Adipocyte (in vitro differentiated cells): ENCODE measurements around the gene OAF.
"Not testable (repeated sequence)": the region's sequence is repeated elsewhere in the genome, so short reads cannot be mapped to it uniquely, and the experiment has no call there.

Source experiments
- DNase-seq: peaks from one replicate; pipeline ENCODE4 v3.0.0-alpha.2; 2015; ENCODE audit warnings: low read depth
- H3K27me3 ChIP-seq: replicated peaks from 2 replicates; pipeline ENCODE4 v1.7.0; 2013; ENCODE audit warnings: mild to moderate bottlenecking, low read length, moderate library complexity; ENCODE audit not compliant: control insufficient read depth, insufficient read depth
- H3K36me3 ChIP-seq: 2 replicates; pipeline ENCODE4 v1.7.0; 2013; ENCODE audit warnings: low read length, mild to moderate bottlenecking, moderate library complexity; ENCODE audit not compliant: control insufficient read depth, insufficient read depth, severe bottlenecking
- H3K4me1 ChIP-seq: 2 replicates; pipeline ENCODE4 v1.7.0; 2013; ENCODE audit warnings: mild to moderate bottlenecking, low read length, moderate library complexity; ENCODE audit not compliant: control insufficient read depth, insufficient read depth
- H3K4me3 ChIP-seq: 2 replicates; pipeline ENCODE4 v1.7.0; 2013; ENCODE audit warnings: mild to moderate bottlenecking, low read length, moderate library complexity
- H3K9ac ChIP-seq: 2 replicates; pipeline ENCODE4 v1.7.0; 2013; ENCODE audit warnings: mild to moderate bottlenecking, low read length, moderate library complexity
- H3K9me3 ChIP-seq: 2 replicates; pipeline ENCODE4 v1.7.0; 2013; ENCODE audit warnings: mild to moderate bottlenecking, low read length, moderate library complexity; ENCODE audit not compliant: control insufficient read depth

Gene OAF

GRCh38 chr11:120174866-120175265 is 36.0 kb upstream of the OAF start:
- Histone ChIP-seq H3K4me1 (peaks cover 22% of the 10 kb centered on the region), H3K9me3 (no peaks in the 10 kb centered on the region), H3K27me3 (peaks cover 4% of the 10 kb centered on the region), H3K36me3 (no peaks in the 10 kb centered on the region), H3K9ac (no peak overlapping the region), H3K4me3 (no peak overlapping the region)
- DNase-seq = no peak

- DNase-seq = peak; percentile 48
Observed at GRCh38 chr11:120178561-120179056, 32.2 kb upstream of the OAF start.

GRCh38 chr11:120179057-120179672 is 31.7 kb upstream of the OAF start:
- H3K4me1 ChIP-seq = peaks cover 50% of the 10 kb centered on the region
- no peak overlapping the region for H3K4me3 ChIP-seq
- H3K9me3 ChIP-seq = no peaks in the 10 kb centered on the region
- H3K36me3 ChIP-seq = no peaks in the 10 kb centered on the region
- H3K9ac ChIP-seq = peak overlapping the region; percentile 13
- DNase-seq = no peak
- no peaks in the 10 kb centered on the region for H3K27me3 ChIP-seq

More at GRCh38 chr11:120178561-120179056, 32.2 kb upstream of the OAF start:
- H3K4me1 ChIP-seq = peaks cover 45% of the 10 kb centered on the region
- H3K9ac ChIP-seq = peak overlapping the region; percentile 13
- no peaks in the 10 kb centered on the region for H3K27me3 ChIP-seq
- H3K4me3 ChIP-seq = no peak overlapping the region
- no peaks in the 10 kb centered on the region for H3K36me3 ChIP-seq
- no peaks in the 10 kb centered on the region for H3K9me3 ChIP-seq

- Histone ChIP-seq H3K4me1 (peaks cover 59% of the 10 kb centered on the region), H3K9ac (peak overlapping the region; percentile 48)
- not testable (repeated sequence) for H3K36me3 ChIP-seq, H3K9me3 ChIP-seq, H3K4me3 ChIP-seq, H3K27me3 ChIP-seq
- DNase-seq = peak; percentile 3
Observed at GRCh38 chr11:120180063-120180462, 30.8 kb upstream of the OAF start.

GRCh38 chr11:120180551-120181232 is 30.1 kb upstream of the OAF start:
- no peaks in the 10 kb centered on the region for H3K27me3 ChIP-seq
- H3K4me3 ChIP-seq = no peak overlapping the region
- no peaks in the 10 kb centered on the region for H3K9me3 ChIP-seq
- peak overlapping the region; percentile 48 for H3K9ac ChIP-seq
- H3K4me1 ChIP-seq = peaks cover 65% of the 10 kb centered on the region
- no peaks in the 10 kb centered on the region for H3K36me3 ChIP-seq
- DNase-seq = peak; percentile 59

- H3K4me1 ChIP-seq = peaks cover 73% of the 10 kb centered on the region
- no peaks in the 10 kb centered on the region for H3K36me3 ChIP-seq
- H3K4me3 ChIP-seq = no peak overlapping the region
- H3K9me3 ChIP-seq = no peaks in the 10 kb centered on the region
- DNase-seq = no peak
- H3K27me3 ChIP-seq = no peaks in the 10 kb centered on the region
- H3K9ac ChIP-seq = no peak overlapping the region
Observed at GRCh38 chr11:120181376-120181975, 29.4 kb upstream of the OAF start.

GRCh38 chr11:120182372-120182771 is 28.5 kb upstream of the OAF start:
- Histone ChIP-seq H3K36me3 (no peaks in the 10 kb centered on the region), H3K27me3 (no peaks in the 10 kb centered on the region), H3K9ac (no peak overlapping the region), H3K9me3 (no peaks in the 10 kb centered on the region), H3K4me3 (no peak overlapping the region), H3K4me1 (peaks cover 82% of the 10 kb centered on the region)
- no peak for DNase-seq

- Histone ChIP-seq H3K4me1 (peaks cover 88% of the 10 kb centered on the region), H3K36me3 (no peaks in the 10 kb centered on the region), H3K27me3 (no peaks in the 10 kb centered on the region), H3K9me3 (no peaks in the 10 kb centered on the region), H3K4me3 (no peak overlapping the region), H3K9ac (no peak overlapping the region)
- no peak for DNase-seq
Observed at GRCh38 chr11:120182790-120183491, 27.9 kb upstream of the OAF start.

- Histone ChIP-seq H3K9ac (peak overlapping the region; percentile 17), H3K27me3 (no peaks in the 10 kb centered on the region), H3K36me3 (no peaks in the 10 kb centered on the region), H3K4me1 (peaks cover 81% of the 10 kb centered on the region), H3K9me3 (no peaks in the 10 kb centered on the region), H3K4me3 (no peak overlapping the region)
- no peak for DNase-seq
Observed at GRCh38 chr11:120183701-120184141, 27.1 kb upstream of the OAF start.

- Histone ChIP-seq H3K4me3 (no peak overlapping the region), H3K9me3 (no peaks in the 10 kb centered on the region), H3K4me1 (peaks cover 74% of the 10 kb centered on the region), H3K9ac (peak overlapping the region; percentile 52), H3K27me3 (no peaks in the 10 kb centered on the region), H3K36me3 (no peaks in the 10 kb centered on the region)
- no peak for DNase-seq
Observed at GRCh38 chr11:120184371-120184945, 26.4 kb upstream of the OAF start.
